Right forelimb (tissue), 1 donor: ENCODE measurements around the gene ARG1.
"Not testable (repeated sequence)": the region's sequence is repeated elsewhere in the genome, so short reads cannot be mapped to it uniquely, and the experiment has no call there.

Experiments
- DNase-seq: peaks from one replicate; pipeline ENCODE4 v3.0.0-alpha.2; 2018

The ARG1 gene

GRCh38 chr6:131572686-131573415, at the start of gene ARG1:
TSS of gene ARG1 (plus strand) at chr6:131573226. CDS start at chr6:131573283, 57 bp downstream.
- DNase-seq: no peak

- no peak for DNase-seq
Observed at GRCh38 chr6:131523988-131524673, 48.9 kb upstream of the ARG1 start.

GRCh38 chr6:131524695-131525336, 48.2 kb upstream of the ARG1 start:
- no peak for DNase-seq

GRCh38 chr6:131530936-131531335, 42.1 kb upstream of the ARG1 start:
- DNase-seq: not testable (repeated sequence)

- not testable (repeated sequence) for DNase-seq
Observed at GRCh38 chr6:131531681-131532080, 41.3 kb upstream of the ARG1 start.

GRCh38 chr6:131532580-131533039, 40.4 kb upstream of the ARG1 start:
- DNase-seq: no peak

GRCh38 chr6:131538615-131539014, 34.4 kb upstream of the ARG1 start:
- DNase-seq: not testable (repeated sequence)

- DNase-seq: no peak
Observed at GRCh38 chr6:131545317-131545716, 27.7 kb upstream of the ARG1 start.

- no peak for DNase-seq
Observed at GRCh38 chr6:131547488-131547887, 25.5 kb upstream of the ARG1 start.

- DNase-seq: no peak
Observed at GRCh38 chr6:131548441-131548840, 24.6 kb upstream of the ARG1 start.

GRCh38 chr6:131549811-131550210, 23.2 kb upstream of the ARG1 start:
- no peak for DNase-seq

- DNase-seq: no peak
Observed at GRCh38 chr6:131551902-131552301, 21.1 kb upstream of the ARG1 start.

GRCh38 chr6:131552572-131552971, 20.5 kb upstream of the ARG1 start:
- no peak for DNase-seq

GRCh38 chr6:131555992-131556391, 17.0 kb upstream of the ARG1 start:
- DNase-seq: no peak

GRCh38 chr6:131558922-131559321, 14.1 kb upstream of the ARG1 start:
- DNase-seq: no peak

GRCh38 chr6:131561925-131562707, 10.9 kb upstream of the ARG1 start:
- DNase-seq: no peak

- no peak for DNase-seq
Observed at GRCh38 chr6:131565056-131565455, 8.0 kb upstream of the ARG1 start.

GRCh38 chr6:131568726-131569125, 4.3 kb upstream of the ARG1 start:
- DNase-seq: no peak

GRCh38 chr6:131574133-131574532, 1.1 kb downstream of the ARG1 start:
- no peak for DNase-seq

- no peak for DNase-seq
Observed at GRCh38 chr6:131574686-131575085, 1.7 kb downstream of the ARG1 start.

GRCh38 chr6:131575834-131576478, 2.9 kb downstream of the ARG1 start:
- DNase-seq: no peak

GRCh38 chr6:131581523-131581922, 8.5 kb downstream of the ARG1 start:
- no peak for DNase-seq
